GM21825 (cell line): ENCODE data around the gene STAT3.
"Not testable (repeated sequence)": the region's sequence is repeated elsewhere in the genome, so short reads cannot be mapped to it uniquely, and the experiment has no call there.

Source experiments
- ATAC-seq: cut with Tn5 transposase; IDR thresholded peaks from one replicate; pipeline ENCODE4 v1.9.1; 2021; ENCODE audit warnings: mild to moderate bottlenecking, moderate library complexity; ENCODE audit not compliant: unreplicated experiment

STAT3 gene

DNA sequence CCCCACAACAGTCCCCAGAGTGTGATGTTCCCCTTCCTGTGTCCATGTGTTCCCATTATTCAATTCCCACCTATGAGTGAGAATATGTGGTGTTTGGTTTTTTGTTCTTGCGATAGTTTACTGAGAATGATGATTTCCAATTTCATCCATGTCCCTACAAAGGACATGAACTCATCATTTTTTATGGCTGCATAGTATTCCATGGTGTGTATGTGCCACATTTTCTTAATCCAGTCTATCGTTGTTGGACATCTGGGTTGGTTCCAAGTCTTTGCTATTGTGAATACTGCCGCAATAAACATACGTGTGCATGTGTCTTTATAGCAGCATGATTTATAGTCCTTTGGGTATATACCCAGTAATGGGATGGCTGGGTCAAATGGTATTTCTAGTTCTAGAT, 123.9 kb downstream of the STAT3 start:
- not testable (repeated sequence) for ATAC-seq
